ENCODE results near the gene ERG.

Gene ERG

DNA sequence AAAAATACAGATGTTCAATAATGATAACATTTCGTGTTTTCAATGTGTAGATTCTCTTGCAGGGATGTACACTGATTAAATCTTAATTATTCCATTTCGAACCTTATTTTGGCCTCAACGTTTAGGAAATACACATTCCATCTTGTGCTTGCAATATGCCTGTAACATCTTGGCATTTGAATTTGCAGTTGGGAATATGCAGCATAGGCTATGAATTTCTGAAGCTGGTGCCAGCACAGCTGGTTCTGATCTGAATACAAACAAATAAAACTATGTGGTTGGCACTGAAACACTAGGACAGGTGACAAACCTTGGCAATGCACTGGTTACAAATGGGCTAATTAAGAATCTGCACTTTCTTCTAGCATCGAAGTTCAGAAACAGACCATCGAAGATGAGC is 108.4 kb downstream of the ERG start:
- DNase-seq (ENCODE audit: low read depth in 2 of 2) = no peak

DNA sequence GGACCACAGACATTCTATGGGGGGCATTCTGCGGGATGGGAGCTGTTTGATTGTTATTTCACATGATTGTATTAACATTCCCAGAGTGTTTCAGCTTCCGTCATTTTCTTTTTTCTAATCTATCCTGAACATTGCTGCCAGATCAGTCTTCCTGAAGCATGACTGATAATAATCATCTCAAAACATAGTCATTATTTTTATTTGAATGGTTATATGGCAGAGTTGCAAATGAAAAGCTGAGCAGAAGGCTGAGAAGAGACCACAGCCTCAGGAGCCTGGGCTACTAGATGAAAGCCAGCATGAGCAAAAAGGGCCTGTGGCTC is 109.0 kb downstream of the ERG start:
- DNase-seq (ENCODE audit: low read depth in 2 of 2) = no peak

DNA sequence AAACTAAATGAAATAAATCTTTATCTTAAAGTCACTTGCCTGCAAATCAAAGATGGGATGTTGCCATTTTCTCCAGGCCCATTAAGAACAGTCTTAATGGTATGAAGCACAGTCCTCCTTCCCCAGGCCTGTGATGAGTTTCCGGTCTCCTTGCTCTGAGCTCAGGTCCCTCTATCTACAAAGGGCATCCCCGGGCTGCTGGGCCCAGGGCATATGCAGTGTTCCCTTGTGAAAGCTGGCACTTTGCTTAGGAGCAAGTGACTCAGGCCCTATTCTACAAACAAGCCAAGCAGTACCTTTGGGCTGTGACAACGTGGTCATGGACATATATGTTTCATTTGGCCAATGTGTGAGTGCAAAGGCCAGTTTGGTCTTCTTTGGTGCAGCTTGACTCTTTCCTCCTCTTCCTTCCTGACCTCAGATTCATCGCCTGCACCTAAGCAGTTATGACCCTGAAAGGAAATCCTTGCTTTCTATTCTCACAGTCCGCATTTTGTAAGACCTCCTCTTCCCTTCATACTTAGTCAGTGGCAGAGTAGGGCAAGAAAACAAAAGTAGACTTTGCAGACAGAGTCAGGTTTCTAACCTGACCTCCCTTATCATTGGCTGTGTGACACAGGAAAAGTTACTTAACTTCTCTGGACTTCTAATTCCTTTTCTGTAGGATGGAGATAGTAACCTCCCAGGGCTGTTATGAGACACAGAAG is 109.5 kb downstream of the ERG start:
- DNase-seq (ENCODE audit: low read depth in 2 of 2) = no peak

DNA sequence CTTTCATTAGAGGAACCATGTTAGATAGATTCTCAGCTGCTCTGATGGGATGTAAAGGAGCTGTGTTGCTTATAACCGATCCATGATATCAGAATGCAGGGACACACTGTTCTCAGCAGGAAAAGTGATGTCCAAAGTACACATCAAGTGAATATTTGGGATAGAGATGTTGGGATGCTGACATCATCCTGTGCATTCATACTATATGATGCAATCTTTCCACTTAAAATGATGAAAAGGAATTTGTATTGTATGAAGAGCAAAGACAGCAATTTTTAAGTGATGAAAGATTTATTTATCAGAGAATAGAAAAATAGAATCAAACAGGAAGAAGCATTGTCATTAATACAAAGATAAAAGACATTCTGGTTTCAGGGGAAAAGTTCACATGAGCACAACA is 110.1 kb downstream of the ERG start:
- no peak for DNase-seq (ENCODE audit: low read depth in 2 of 2)

DNA sequence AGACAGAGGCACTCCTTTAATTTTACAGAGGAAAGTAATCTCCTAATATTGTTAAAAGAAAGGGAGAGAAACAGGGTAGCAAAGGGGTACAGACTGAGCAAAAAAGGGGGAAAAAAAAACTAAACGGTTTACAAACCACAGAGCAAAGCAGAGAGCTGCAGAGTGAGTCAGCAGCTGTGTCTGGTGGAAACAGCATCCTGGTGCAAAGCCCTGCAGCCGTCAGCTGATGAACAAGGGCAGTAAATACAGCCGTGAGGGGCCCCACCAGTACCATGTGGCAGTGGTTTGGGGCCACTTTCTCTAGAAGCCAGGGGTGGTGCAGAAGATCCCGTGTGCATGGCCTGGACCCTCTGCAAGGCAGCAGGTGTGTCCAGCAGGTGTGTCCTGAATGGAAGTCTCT is 111.3 kb downstream of the ERG start:
- DNase-seq (ENCODE audit: low read depth in 2 of 2) = no peak

DNA sequence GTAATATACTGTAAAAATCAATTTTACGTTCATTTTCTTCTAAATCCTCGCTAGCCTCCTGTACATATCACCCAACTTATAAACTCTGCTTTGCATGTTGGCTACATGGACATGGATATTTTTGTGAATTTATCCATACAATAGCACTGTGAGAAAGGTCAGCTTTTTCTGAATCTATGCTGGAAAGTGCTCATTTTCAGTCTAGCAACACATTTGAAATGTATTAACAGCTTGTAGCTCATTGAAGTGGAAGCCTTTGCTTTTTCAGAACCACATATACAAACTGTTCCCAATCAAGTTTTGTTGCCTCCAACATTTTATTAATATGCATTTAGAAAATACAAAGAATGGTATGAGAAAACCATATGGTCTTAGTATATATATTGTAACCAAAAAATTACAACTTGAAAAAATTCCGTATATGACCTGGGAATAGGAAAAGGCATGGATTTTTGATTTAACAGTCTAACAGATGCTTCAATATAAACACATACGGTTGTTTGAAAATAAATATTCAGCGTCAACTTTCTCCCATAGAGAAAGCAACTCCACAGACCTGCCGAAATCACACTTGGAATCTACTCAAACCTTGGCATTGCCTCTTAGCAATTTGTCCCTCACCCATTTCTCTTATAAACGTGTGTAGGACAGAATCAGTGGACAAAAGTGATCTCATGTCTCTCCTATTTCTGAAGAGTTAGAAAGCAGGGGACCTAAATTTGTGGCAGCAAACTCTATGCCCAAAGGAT is 112.7 kb downstream of the ERG start:
- no peak for DNase-seq (ENCODE audit: low read depth in 2 of 2)

DNA sequence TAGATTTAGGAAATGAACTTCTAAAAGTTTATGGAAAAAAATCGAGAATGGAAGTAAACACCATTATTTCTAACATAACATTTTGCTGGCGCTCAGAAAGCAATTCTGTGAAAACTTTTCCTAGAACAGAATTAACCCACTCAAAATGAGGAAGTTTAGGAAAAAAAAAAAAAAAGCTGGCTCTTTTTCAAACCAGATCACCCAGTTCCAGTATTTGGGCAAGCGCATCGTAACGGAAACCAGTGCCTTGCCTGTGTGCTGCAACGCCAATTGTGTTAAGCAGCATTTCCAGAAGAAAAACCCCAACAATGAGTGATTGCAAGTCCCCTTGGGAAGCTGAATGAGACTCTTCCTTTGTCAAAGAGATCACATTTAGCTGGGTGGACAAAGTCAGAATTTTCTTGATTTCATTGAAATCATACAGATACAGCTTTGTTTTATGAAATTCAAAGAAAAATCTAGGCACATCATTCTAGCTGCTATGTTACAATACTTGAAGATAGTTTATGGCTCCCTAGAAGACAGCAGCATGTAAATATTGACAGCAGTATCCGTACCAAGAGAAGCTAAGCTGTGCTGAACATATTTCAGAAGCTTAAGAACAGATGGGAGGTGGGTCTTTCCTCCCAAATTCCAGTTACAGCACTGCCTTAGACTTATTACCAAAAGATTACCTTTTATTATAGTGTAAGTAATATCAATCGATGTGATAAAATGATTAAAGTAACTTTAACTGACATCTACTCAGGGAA is 113.4 kb downstream of the ERG start:
- DNase-seq (ENCODE audit: low read depth in 2 of 2) = no peak

DNA sequence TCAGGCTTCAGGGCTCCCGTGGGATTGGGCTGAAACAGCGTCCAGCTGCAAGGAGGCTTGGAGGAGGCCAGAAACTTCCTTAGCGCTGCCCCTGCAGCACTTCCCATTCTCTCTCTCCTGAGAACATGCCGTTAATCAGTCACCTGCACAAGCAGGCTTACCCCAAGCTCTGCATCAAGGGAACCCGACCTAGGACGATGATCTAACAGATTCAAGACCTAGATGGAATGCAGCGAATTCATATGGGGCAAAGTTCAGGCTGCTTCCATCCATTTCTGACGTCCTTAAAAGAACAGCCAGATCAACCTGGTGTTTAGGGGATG is 114.1 kb downstream of the ERG start:
- DNase-seq (ENCODE audit: low read depth in 2 of 2) = no peak

DNA sequence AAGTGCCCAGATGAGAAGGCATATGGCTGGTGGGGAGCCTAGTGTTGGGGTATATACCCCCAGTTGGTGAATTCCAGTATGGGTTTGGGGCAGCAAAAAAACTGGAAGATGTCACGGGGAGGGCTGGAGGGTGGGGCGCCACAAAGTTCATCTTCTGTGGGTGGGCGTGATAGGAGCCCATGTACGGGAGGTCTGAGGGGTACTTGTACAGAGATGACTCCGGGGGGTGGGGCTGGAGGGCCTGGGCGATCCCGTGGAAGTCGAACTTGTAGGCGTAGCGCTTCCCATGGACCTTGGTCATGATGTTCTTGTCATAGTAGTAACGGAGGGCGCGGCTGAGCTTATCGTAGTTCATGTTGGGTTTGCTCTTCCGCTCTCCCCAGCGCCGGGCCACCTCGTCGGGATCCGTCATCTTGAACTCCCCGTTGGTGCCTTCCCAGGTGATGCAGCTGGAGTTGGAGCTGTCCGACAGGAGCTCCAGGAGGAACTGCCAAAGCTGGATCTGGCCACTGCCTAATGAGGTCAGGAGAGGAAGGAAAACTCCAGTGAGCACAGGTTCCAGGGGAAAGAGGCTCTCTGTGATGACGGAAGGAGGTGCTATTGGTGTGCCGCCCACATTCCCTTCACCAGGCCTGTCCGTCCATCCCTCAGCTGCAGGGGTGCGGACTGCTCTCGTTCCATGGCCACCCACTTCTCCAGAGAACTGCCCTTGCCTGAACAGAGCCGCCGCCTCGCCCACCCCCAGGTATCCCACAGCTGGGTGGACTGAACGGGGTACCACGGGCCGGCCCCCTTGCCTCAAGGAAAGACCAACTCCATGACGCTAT is 114.7 kb downstream of the ERG start:
- DNase-seq (ENCODE audit: low read depth in 2 of 2) = no peak

DNA sequence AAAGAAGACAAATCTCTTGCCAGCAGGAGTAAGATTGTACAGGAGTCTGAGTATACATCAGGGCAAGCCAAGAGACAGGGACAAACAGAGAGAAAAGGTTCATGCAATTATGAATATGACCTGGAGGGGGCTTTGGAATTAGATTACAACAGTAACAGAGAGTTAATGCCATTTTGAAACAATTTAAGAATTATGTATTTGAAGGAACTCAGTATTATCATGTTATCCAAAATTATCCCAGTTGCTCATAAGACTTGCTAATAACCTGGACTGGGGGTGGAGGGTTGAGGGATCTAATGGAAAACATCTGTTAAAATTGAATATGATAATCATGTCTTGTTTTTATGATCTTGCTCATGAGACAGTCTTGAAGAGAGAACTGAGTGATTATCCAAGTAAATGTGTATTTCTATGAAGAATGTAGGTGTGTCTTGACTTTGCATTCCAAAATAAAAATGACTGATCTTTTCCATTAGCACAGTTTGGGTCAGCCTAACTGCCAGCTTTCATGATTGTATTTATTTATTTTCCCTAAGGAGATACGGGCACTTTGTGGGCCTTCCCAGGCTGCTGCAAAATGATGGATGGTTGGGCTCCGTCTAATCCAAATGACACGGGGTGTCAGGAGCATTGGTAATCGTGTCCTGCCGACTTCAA is 117.7 kb downstream of the ERG start:
- DNase-seq (ENCODE audit: low read depth in 2 of 2) = no peak

DNA sequence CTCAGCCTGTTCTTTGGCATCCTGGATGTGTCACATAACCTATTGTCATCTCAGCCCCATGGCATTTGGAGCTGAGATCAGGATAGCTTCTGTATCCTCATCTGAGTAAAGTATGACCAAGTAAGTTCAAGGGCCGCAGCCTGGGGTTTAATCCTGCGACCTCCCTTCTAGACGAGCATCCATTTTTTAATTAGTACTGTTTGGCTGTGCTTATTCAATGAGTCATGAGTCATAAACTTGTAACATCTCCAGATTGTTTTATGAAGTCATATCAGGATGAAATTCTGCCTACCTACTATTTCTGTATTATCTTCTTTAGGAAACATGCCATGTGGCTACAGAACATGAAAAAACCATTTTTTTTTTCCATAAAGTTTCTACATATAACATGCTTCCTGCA is 119.1 kb downstream of the ERG start:
- no peak for DNase-seq (ENCODE audit: low read depth in 2 of 2)

DNA sequence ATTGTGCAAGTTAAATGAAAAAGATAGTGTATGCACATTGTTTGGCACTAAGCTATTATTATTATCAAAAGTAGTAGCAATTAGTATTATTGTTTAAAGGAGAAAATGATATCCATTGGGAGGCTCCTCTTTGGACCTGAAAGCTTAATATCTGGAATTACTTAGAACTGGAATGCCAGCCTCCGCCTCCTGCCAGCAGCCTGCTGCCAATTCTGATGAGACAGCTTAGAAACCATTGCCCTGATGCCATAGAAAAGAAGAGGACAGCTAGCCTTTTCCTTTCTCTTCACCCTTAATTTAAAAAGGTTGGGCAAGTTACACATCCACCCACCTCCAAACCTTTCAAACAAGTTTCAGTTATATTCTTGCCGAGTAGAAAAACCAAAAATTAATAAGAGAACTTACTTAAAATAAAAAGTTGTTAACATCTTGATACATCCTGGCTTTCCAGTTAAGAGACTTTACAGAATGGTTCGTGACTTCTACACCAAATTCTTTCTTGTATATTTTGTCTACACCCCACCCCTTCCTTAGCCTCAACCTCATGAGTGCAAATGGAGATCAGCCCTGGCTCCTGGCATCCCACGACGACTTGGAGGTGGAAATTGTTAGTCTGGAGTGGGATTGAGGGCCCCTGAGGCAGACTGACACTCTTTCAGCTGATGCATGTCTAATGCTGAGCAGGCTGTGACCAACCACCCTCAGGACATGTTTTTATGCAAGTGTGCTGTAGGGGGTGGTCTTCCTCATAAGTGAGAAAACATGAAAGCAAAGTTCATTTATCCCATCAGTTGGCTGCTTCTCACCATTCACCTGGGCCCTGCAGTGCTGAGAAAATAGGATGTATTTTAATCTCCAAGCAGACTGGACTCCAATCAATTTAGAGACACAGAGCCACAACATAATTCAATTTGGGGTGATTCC is 120.8 kb downstream of the ERG start:
- DNase-seq (ENCODE audit: low read depth in 2 of 2) = no peak

DNA sequence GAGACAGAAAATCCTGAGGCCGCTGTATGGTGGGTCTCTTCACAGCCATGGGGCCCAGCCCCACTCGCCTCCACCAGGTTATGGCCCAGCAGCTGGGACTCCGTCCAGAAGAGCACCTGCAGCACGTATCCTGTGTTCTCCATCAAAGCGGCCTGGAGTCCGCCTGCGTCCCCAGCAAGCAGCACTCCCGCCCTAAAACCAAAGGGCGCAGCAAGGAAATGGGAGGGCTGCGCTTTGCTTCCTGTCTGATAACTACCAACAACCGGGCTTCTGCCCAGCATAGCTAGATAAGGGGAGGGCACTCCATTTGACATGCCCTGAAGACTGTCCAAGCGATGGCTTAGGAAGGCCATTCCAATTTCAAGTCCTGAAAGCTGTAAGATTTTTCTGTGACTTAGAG is 121.6 kb downstream of the ERG start:
- DNase-seq (ENCODE audit: low read depth in 2 of 2) = no peak

DNA sequence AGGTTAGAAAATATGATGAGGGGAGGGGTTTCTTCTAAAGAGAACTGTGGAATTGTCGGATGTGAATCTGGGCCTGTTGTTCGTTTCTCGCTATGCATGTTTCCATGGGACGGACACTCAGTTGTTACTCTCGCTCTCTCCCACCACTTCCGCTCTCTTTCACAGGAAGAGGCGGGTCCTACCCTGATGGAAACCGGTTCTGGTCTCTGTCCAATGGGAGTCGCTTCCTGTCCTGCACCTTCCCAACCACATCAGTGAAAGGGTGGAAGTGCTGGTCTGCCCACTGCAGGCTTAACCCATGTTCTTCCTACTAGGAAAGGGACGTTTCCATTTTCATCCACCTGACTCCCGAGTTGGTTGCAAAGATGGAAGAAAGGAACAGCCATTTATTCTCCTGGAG is 122.0 kb downstream of the ERG start:
- DNase-seq (ENCODE audit: low read depth in 2 of 2) = no peak

DNA sequence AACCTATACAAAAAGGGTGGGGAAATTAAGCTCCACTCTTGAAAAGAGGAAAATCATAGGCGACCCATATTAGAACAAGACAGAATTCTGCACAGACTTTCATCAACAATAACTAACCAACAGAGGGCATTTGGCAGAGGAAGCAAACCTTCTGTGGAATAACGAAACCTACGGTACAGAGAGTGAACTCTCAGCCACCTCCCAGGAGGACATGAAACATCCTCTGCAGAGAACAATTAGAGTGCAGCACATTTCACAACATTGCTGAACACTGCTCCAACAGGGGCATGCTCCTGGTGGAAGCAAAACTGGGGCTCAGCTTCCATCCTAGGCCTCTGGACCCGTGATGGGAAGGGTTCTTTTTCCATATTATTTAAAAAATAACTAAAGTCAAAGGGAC is 130.6 kb downstream of the ERG start:
- DNase-seq (ENCODE audit: low read depth in 2 of 2) = no peak

DNA sequence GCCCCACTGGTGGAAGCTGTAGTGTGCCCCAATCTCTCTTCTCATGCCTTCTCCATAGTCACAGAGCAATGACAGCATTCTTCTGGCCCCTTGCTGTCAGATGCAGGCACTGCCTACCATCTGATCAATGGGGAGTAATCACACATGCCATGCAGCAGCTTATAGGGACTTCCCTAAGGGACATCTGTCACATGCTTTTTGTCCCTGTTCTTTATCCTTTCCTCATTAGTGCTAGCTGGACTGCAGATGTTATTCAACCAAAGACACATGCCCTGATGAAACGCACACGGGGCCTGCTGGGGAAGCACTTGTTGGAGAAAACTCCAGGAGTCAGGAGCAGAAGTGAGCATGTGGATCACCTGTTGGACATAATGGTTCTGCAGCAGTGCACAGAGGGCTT is 132.8 kb downstream of the ERG start:
- DNase-seq (ENCODE audit: low read depth in 2 of 2) = no peak

DNA sequence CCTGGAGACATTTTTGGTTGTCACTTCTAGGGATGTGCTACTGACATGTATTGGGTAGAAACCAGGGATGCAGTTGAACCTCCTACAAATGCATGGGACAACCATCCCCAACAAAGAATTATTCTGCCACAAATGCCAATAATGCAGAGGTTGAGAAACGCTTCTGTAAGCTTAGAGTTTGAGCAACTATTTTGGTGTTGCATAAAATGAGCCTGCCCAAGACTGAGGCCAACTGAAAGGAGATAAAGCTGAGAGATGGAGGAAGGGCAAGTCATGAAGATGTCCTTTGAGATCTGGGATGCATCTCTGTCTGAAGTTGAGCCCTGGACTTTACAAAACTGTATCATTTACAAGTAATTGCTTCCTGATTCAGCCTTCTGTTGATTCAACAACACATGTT is 134.6 kb downstream of the ERG start:
- no peak for DNase-seq (ENCODE audit: low read depth in 2 of 2)

DNA sequence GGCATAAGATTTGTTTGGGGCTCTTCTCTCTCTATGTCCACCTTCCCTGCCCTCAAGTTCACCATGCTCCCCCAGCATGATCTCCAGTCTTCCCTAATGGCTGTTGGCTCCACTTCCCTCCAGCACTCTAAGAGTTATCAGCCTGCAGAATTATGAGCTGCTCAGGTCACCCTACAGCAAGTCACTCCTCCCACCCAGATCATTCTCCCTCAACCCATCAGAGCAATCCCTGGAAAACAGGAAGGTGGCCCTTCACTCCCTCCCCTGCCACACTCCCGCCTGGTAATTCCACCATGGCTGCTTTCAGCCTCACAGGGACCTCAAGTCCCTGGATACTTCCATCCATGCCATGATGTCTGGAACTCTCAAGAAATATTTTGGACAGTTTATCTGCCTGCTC is 137.0 kb downstream of the ERG start:
- DNase-seq (ENCODE audit: low read depth in 2 of 2) = no peak

DNA sequence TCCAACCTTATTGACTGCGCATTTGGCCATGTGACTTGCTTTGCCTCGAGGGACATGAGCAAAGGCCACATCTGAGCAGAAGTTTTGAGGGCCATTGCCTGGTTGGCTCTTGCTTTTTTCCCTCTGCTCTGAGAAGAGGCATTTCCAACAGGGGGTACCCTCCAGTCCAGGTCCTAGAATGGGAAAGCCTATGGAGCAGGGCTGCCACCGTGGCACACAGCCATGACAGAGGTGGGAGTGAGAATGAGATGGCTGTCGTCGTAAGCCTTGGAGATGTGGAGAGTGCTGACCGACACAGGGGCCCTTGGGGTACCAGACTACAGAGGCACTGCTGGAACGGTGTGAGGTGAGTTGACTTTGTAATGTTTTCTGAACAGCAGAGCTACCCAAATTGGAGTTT is 138.4 kb downstream of the ERG start:
- DNase-seq (ENCODE audit: low read depth in 2 of 2) = no peak

DNA sequence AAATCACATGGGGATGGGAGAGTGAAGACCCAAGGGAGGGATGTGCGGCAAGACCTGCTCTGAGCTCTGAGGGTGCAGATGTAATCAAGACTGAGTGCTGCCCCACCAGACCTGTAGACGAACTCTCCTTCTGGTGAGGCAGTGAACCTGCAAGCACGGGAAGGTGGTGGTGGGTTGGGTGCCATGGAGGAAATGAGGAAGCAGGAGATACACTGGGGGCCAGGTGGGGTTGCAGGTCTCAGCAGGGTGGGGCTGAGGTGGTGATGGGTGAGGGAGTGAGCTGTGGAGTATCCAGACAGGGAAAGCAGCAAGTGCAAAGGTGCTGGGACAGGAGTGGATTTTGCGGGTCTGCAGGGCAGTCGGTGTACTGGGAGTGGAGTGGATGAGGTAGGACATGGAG is 139.2 kb downstream of the ERG start:
- no peak for DNase-seq (ENCODE audit: low read depth in 2 of 2)

DNA sequence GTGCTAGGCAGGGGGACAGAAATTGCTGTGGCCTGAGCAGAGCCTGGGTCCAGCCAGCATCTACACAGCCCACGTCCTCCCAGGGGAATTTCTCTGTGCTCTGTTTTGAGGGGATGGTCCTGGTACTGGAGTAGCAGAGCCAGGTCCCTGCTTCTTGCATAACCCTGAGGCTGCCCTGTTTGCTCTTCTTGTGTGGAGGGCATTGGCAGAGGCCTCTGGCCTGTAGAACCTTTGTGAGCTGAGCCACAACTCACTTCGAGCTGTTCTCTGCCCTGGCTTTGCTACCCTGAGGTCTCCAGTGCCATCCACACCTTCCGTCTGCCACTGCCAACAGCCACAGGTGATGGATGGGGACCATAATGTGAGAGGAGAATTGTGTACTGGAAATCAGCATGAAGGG is 139.6 kb downstream of the ERG start:
- no peak for DNase-seq (ENCODE audit: low read depth in 2 of 2)
